ENCODE data around the gene DIS3L2.

The DIS3L2 gene

DNA sequence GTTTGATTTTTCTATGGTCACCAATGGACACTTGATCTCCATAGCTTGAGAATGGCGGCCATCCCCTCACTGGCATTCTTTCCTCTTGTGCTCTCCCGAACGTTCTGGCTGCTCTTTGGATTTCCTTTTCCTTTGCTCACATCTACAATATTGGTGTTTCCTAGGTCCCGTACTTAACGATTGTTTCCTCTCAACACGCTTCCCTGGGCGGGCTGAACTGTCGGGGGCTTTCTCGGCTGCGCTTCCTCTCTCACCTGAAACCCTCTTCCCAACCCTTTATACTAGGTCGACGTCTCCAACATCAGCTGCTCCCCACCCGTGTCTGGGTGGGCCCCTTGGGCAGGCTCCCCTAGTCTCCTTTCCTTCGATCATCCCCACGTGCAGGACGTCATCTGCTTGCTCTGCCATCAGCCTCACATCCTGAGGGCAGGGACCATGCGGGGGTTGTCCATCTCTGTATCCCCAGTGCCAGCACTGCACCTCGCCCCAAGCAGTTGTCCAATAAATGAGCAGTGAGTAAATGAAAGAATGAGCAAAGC is 634 bp upstream of the DIS3L2 start:
- DNase-seq (ENCODE audit: extremely low read depth, low read depth), result no peak
- TF ChIP-seq, protein P1, sequence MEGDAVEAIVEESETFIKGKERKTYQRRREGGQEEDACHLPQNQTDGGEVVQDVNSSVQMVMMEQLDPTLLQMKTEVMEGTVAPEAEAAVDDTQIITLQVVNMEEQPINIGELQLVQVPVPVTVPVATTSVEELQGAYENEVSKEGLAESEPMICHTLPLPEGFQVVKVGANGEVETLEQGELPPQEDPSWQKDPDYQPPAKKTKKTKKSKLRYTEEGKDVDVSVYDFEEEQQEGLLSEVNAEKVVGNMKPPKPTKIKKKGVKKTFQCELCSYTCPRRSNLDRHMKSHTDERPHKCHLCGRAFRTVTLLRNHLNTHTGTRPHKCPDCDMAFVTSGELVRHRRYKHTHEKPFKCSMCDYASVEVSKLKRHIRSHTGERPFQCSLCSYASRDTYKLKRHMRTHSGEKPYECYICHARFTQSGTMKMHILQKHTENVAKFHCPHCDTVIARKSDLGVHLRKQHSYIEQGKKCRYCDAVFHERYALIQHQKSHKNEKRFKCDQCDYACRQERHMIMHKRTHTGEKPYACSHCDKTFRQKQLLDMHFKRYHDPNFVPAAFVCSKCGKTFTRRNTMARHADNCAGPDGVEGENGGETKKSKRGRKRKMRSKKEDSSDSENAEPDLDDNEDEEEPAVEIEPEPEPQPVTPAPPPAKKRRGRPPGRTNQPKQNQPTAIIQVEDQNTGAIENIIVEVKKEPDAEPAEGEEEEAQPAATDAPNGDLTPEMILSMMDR (IDR thresholded peaks at IDR 0.05; ENCODE audit: low read depth, low read length), result no peak

DNA sequence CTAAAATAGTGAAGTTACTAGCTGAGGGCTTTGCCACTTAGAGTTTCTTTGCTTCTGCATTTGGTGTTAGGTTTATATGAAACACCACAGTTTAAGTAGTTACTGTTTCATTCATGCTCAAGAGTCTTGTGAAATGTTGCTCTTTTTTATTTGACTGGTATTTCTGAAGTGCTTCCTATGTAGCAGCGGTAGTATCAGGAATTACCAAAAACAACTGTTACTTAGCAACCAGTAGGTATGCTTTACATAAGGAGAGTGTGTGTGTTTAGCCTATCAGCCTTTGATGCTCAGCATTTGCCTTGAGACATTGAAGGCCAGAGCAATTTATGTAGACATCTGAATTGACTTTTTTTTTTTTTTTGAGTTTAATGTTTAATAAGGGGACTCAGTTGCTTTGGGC is 3.6 kb downstream of the DIS3L2 start:
- TF ChIP-seq, protein P1 (IDR thresholded peaks at IDR 0.05; ENCODE audit: low read depth, low read length), result no peak
- DNase-seq (ENCODE audit: extremely low read depth, low read depth), result no peak

DNA sequence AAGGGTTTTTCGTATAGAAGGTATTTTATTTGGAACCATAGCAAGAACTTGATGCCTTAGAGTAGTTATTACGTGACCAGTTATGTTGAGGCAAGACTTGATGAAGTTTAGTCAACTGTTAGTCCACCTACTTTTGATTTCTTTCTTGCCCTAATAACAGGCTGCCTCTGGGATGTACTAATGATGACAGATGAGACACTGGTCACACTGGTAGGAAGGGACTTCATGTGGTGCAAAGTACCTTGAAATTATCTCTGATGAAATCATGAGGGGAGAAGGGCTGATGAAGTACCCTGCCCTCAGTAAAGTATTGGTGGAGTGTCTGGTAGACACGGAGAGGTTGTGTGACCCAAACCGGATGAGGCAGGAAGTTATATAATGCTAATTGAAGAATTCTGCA is 5.4 kb downstream of the DIS3L2 start:
- TF ChIP-seq, protein P1 (IDR thresholded peaks at IDR 0.05; ENCODE audit: low read depth, low read length), result no peak
- DNase-seq (ENCODE audit: extremely low read depth, low read depth), result no peak

DNA sequence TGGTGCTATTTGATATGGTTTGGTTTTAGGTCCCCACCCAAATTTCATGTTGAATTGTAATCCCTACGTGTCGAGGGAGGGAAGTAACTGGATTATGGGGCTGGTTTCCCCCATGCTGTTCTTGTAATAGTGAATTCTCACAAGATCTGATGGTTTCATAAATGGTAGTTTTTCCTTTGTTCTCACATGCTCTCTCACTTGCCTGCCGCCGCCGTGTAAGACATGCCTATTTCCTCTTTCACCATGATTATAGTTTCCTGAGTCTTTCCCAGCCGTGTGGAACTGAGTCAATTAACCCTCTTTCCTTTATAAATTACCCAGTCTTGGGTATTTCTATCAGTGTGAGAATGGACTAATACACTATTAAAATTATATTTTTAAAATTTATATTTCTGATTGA is 7.3 kb downstream of the DIS3L2 start:
- TF ChIP-seq, protein P1 (IDR thresholded peaks at IDR 0.05; ENCODE audit: low read depth, low read length), result no peak
- no peak for DNase-seq (ENCODE audit: extremely low read depth, low read depth)

DNA sequence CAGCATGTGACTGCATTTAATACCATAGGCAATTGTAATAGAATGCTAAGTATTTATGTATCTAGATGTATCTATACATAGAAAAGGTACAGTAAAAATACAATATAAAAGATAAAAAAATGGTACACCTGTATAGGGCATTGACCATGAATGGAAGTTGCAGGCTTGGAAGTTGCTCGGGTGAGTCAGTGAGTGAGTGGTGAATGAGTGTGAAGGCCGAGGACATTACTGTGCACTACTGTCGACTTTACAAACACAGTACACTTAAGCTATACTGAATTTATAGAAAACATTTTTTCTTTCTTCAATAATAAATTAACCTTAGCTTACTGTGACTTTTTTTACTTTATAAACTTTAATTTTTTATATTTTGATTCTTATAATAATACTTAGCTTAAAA is 8.9 kb downstream of the DIS3L2 start:
- DNase-seq (ENCODE audit: extremely low read depth, low read depth), result no peak
- TF ChIP-seq, protein P1 (IDR thresholded peaks at IDR 0.05; ENCODE audit: low read depth, low read length), result no peak

DNA sequence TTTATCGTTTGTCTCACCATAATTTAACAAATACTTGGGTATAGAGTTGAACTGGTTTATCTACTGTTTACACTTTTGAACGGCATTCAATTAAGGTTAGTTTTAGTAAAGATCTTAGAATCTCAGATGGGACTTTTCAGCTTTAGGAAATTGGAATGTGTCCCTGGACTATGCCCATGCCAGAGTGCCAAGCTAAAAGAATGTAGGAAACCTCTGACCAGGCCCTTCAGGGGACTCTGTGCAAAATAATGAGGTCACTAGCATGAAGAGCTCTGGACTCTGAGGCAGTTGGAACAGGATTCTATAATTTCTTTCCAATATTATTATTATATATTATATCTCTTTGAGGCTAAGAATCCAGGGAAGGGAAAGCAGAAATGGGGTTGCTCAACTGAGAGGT is 13.5 kb downstream of the DIS3L2 start:
- DNase-seq (ENCODE audit: extremely low read depth, low read depth), result no peak
- TF ChIP-seq, protein P1 (IDR thresholded peaks at IDR 0.05; ENCODE audit: low read depth, low read length), result no peak

DNA sequence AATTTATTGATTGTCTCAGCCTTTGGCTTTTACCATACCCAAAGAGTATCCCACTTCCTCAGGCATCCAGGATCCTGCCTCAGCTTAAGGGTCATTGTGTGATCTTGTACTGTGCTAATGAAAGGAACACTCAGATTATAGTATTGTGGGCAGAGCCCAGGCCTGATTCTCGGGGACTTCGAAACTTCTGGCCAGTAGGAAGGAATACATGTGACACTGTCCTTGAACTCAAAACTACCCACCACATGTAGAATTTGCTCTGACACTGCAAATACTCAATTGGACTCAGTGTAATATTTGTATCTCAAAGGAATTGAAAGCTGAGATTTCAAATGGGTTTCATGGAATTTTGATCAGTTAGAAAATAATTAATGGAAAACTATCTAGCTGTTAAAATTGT is 15.9 kb downstream of the DIS3L2 start:
- no peak for DNase-seq (ENCODE audit: extremely low read depth, low read depth)
- TF ChIP-seq, protein P1 (IDR thresholded peaks at IDR 0.05; ENCODE audit: low read depth, low read length), result no peak

Measured in AG09319 (cell line).